ENCODE measurements around the gene SLC22A3.

The SLC22A3 gene

DNA sequence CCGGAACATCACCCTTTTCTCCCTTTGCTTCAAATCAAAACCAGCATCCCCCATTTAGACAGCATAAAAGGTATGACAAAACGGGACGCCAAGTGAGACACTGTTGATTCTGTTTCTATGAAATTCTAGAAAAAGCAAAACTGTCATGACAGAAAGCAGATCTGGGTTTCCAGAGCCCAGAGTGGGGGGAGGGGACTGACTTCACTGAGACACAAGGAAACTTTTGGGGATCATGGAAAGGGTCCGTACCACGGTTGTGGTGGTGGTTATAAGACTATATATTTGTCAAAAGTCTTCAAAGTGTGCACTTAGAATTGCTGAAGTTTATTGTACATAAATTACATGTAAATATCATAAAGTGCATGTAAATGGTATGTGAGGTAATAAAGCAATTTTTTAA is 82.6 kb downstream of the SLC22A3 start:
- H3K4me3 ChIP-seq (ENCODE audit: low read length): no peak overlapping the region
- TF ChIP-seq, protein P1, sequence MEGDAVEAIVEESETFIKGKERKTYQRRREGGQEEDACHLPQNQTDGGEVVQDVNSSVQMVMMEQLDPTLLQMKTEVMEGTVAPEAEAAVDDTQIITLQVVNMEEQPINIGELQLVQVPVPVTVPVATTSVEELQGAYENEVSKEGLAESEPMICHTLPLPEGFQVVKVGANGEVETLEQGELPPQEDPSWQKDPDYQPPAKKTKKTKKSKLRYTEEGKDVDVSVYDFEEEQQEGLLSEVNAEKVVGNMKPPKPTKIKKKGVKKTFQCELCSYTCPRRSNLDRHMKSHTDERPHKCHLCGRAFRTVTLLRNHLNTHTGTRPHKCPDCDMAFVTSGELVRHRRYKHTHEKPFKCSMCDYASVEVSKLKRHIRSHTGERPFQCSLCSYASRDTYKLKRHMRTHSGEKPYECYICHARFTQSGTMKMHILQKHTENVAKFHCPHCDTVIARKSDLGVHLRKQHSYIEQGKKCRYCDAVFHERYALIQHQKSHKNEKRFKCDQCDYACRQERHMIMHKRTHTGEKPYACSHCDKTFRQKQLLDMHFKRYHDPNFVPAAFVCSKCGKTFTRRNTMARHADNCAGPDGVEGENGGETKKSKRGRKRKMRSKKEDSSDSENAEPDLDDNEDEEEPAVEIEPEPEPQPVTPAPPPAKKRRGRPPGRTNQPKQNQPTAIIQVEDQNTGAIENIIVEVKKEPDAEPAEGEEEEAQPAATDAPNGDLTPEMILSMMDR (conservative IDR thresholded peaks at IDR 0.05; ENCODE audit: low read depth, low read length): no peak

DNA sequence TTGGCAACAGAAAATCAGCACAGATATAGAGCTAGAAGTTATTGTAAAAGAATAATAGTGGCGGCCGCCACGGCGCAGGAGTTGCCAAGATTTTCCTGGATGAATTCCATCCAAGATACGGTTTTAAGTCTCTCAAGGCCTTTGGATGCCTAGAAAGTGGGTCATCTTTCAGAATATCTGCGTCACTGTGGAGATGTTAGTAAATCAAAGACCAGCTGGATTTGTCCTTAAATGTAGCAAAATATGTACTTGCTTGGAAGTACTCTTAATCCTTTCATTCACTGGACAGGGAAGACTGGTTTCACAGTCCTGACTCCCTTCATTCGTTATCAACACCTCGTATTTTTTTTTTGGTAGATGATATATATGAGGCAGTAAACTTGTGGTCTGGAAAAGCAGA is 83.0 kb downstream of the SLC22A3 start:
- no peak for DNase-seq (ENCODE audit: low read depth)
- no peak overlapping the region for H3K4me3 ChIP-seq (ENCODE audit: low read length)
- TF ChIP-seq, protein P1 (conservative IDR thresholded peaks at IDR 0.05; ENCODE audit: low read depth, low read length): no peak

More for the DNA sequence above, 82.6 kb downstream of the SLC22A3 start:
- no peak for DNase-seq (ENCODE audit: low read depth)

DNA sequence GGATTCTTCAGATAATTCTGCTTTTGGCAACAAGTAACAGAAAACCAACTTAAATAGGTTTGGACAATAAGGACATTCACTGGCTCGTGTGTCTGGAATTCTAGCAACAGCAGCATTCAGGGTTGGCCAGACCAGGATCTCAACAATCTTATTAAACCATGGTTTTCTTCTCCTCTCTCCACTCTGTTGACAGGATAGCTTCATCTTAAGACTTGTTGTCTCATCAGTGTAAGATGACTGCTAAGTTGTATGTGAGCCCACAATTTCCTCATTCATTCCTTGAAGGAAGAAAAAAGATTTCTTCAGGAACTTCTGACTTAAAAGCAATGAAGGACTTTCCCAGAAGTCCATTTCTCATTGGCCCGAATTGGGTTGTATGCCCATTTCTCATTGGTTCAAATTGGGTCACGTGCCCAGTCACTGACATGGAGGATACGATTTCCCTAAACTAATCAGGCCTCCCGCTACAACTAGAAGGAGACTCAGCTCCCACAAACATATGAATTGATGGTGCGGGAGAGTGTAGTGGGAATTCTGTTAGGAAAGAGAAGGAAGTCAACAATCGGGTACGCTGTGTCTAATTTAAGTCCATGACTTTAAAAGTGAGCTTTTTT is 83.7 kb downstream of the SLC22A3 start:
- H3K4me3 ChIP-seq (ENCODE audit: low read length): no peak overlapping the region
- no peak for DNase-seq (ENCODE audit: low read depth)
- TF ChIP-seq, protein P1 (conservative IDR thresholded peaks at IDR 0.05; ENCODE audit: low read depth, low read length): no peak

DNA sequence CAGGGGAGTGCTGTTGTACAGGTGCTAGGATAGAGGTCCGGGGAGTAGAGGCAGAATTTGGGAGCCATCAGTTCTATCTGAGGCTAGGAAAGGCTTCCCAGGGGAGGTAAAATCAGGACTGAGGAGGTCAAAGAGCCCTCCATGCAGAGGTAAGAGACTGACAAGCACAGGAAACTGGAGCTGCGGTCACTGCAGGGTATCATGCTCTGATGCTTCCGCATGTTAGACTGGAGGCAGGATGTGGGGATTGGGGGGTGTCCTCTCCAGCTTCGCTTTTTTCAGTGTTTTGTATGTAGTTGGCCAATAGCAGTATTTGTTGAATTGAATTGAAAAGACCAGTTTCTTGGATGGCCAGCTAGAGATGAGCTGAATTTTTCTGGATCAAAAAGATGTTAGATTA is 87.8 kb downstream of the SLC22A3 start:
- DNase-seq (ENCODE audit: low read depth): no peak
- TF ChIP-seq, protein P1 (conservative IDR thresholded peaks at IDR 0.05; ENCODE audit: low read depth, low read length): no peak
- no peak overlapping the region for H3K4me3 ChIP-seq (ENCODE audit: low read length)

DNA sequence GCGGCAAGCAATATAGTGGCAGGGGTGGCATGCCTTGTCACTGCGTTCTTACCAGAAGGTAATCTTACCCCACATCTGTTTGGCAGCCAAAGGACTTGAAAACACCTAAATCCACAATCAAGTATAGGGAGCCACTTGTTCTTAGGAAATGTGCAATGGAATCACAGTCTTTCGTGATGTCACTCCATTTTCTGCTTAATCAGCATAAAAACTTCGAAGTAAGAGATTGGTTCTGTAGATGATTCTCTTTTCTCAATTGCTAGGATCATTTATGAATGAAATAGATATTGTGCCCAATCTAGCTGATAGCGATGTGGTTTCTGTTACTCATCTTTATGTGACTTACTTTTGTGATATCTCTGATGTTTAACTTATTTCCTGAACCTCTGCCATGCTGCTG is 89.0 kb downstream of the SLC22A3 start:
- H3K4me3 ChIP-seq (ENCODE audit: low read length): no peak overlapping the region
- TF ChIP-seq, protein P1 (conservative IDR thresholded peaks at IDR 0.05; ENCODE audit: low read depth, low read length): no peak
- DNase-seq (ENCODE audit: low read depth): no peak

DNA sequence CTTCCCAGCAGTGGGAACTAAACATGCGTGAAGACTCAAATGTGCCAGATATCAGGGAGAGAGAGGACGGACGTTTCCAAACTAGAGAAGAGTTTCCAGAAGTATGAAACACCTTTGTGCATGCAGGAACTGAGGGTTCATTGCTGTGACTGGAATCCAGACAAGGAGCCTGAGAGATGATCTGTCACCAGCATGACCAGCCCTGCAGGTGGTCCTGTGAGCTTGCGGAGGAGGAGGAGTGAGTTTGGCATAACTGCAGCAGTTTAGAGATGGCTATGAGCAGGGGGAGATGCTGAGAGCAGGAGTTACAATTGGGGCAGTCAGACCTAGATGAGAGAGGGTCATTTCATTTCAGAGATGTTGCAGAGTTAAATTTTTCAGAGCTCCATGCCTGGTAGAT is 89.6 kb downstream of the SLC22A3 start:
- TF ChIP-seq, protein P1 (conservative IDR thresholded peaks at IDR 0.05; ENCODE audit: low read depth, low read length): no peak
- DNase-seq (ENCODE audit: low read depth): no peak
- no peak overlapping the region for H3K4me3 ChIP-seq (ENCODE audit: low read length)

DNA sequence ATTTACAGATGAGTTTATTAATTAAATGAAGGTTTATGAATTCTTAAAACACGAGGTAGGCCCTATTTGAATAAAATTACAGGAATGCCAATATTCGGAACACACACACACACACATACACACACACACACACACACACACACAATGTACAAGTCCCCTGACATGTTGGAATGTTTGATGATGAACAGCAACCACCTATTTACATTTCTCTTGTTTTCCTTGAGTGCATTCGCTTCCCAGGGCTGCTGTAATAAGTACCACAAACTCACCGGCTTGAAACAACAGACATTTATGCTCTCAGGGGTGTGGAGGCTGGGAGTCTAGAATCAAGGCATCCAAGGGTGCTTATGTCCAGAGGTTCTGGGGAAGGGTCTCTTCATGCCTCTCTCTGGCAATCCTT is 90.3 kb downstream of the SLC22A3 start:
- no peak overlapping the region for H3K4me3 ChIP-seq (ENCODE audit: low read length)
- TF ChIP-seq, protein P1 (conservative IDR thresholded peaks at IDR 0.05; ENCODE audit: low read depth, low read length): no peak
- DNase-seq (ENCODE audit: low read depth): no peak

All from retinal pigment epithelial cell (primary cell).